HEK293 (cell line): ENCODE data around the gene CHKA.

Experiments
- CTCF ChIA-PET: fragments of 350-600 bp; formaldehyde crosslinking; extraction: SDS; loops from one replicate; lab custom pipeline; 2021; ENCODE audit warnings: antibody characterized with exemption; lab: Yijun Ruan, JAX
- POLR2A ChIA-PET: fragments of 300-600 bp; formaldehyde crosslinking; extraction: SDS; loops from one replicate; lab custom pipeline; 2020; ENCODE audit warnings: antibody characterized with exemption, inconsistent platforms; lab: Yijun Ruan, JAX
- H3K27ac ChIP-seq: fragments of 200-500 bp; sonication (Bioruptor generic); 2 replicates; pipeline ENCODE4 v1.5.1; 2014; ENCODE audit warnings: low read depth, low read length, control low read depth, inconsistent platforms; ENCODE audit errors: extremely low read depth
- H3K36me3 ChIP-seq, 2 experiments: fragments of 200-500 bp in 1 of 2; sonication (Bioruptor generic) in 1 of 2; 1 replicate in 1 of 2; 2 replicates in 1 of 2; pipeline ENCODE4 v1.5.1; 2014 to 2017; ENCODE audit warnings: inconsistent platforms in 2 of 2, low read length in 2 of 2; ENCODE audit not compliant: control insufficient read depth in 2 of 2, insufficient read depth in 1 of 2
- H3K4me1 ChIP-seq: fragments of 200-500 bp; sonication (Bioruptor generic); 2 replicates; pipeline ENCODE4 v1.5.1; 2014; ENCODE audit warnings: mild to moderate bottlenecking, low read length, inconsistent platforms; ENCODE audit not compliant: control insufficient read depth, insufficient read depth
- H3K4me3 ChIP-seq: 2 replicates; pipeline ENCODE4 v1.5.1; 2011; ENCODE audit warnings: low read depth, mild to moderate bottlenecking, control low read depth, low read length, moderate library complexity
- H3K9me3 ChIP-seq: fragments of 200-500 bp; sonication (Bioruptor generic); 2 replicates; pipeline ENCODE4 v1.5.1; 2014; ENCODE audit warnings: low read depth, low read length, inconsistent platforms; ENCODE audit not compliant: control insufficient read depth, insufficient read depth
- BCL11A ChIP-seq: fragments of 450-650 bp; formaldehyde crosslinking; IDR thresholded peaks from 2 replicates; pipeline ENCODE4 v1.5.1; 2016; ENCODE audit warnings: low read depth, missing biosample characterization, missing genetic modification characterization
- OVOL3 ChIP-seq: fragments of 450-650 bp; formaldehyde crosslinking; IDR thresholded peaks from 2 replicates; pipeline ENCODE4 v1.5.1; 2016; ENCODE audit warnings: missing biosample characterization, missing genetic modification characterization
- PBX3 ChIP-seq: sonication (generic); formaldehyde crosslinking; IDR thresholded peaks from 2 replicates; pipeline ENCODE4 v1.8.1; 2022; ENCODE audit warnings: mild to moderate bottlenecking, moderate library complexity, missing genetic modification reagents
- SALL2 ChIP-seq: fragments of 450-650 bp; formaldehyde crosslinking; IDR thresholded peaks from 2 replicates; pipeline ENCODE4 v1.5.0; 2017; ENCODE audit warnings: missing biosample characterization, mild to moderate bottlenecking, missing genetic modification characterization, borderline replicate concordance
- ZFHX2 ChIP-seq: fragments of 450-650 bp; formaldehyde crosslinking; conservative IDR thresholded peaks from 2 replicates; pipeline ENCODE4 v1.5.1; 2016; ENCODE audit warnings: missing biosample characterization, missing genetic modification characterization
- ZNF10 ChIP-seq: fragments of 450-650 bp; formaldehyde crosslinking; IDR thresholded peaks from 2 replicates; pipeline ENCODE4 v1.5.1; 2017; ENCODE audit warnings: missing biosample characterization, missing genetic modification characterization
- ZNF133 ChIP-seq: fragments of 450-650 bp; formaldehyde crosslinking; IDR thresholded peaks from 2 replicates; pipeline ENCODE4 v1.5.1; 2016; ENCODE audit warnings: missing biosample characterization, missing genetic modification characterization
- ZNF174 ChIP-seq: fragments of 450-650 bp; formaldehyde crosslinking; IDR thresholded peaks from 2 replicates; pipeline ENCODE4 v1.5.0; 2017; ENCODE audit warnings: missing biosample characterization, mild to moderate bottlenecking, missing genetic modification characterization
- ZNF214 ChIP-seq: fragments of 450-650 bp; formaldehyde crosslinking; IDR thresholded peaks from 2 replicates; pipeline ENCODE4 v1.5.1; 2017; ENCODE audit warnings: missing biosample characterization, mild to moderate bottlenecking, missing genetic modification characterization, borderline replicate concordance
- ZNF274 ChIP-seq, 2 experiments: fragments of 200-500 bp in 1 of 2; fragments of 450-650 bp in 1 of 2; sonication (Bioruptor generic) in 1 of 2; formaldehyde crosslinking in 1 of 2; IDR thresholded peaks; 2 replicates each; pipeline versions ENCODE4 v1.5.1 to v1.6.1; 2014 to 2016; ENCODE audit warnings: borderline replicate concordance in 1 of 2, inconsistent platforms in 1 of 2, low read length in 1 of 2, missing biosample characterization in 1 of 2, missing genetic modification characterization in 1 of 2
- ZNF302 ChIP-seq: fragments of 450-650 bp; formaldehyde crosslinking; IDR thresholded peaks from 2 replicates; pipeline ENCODE4 v1.5.1; 2016; ENCODE audit warnings: missing biosample characterization, missing genetic modification characterization, low read depth
- ZNF366 ChIP-seq: fragments of 450-650 bp; formaldehyde crosslinking; conservative IDR thresholded peaks from 2 replicates; pipeline ENCODE4 v1.5.1; 2016; ENCODE audit warnings: missing biosample characterization, missing genetic modification characterization
- ZNF37A ChIP-seq: fragments of 450-650 bp; IDR thresholded peaks from 2 replicates; pipeline ENCODE4 v1.5.1; 2018; ENCODE audit warnings: missing biosample characterization, missing genetic modification characterization
- ZNF391 ChIP-seq: fragments of 450-650 bp; formaldehyde crosslinking; IDR thresholded peaks from 2 replicates; pipeline ENCODE4 v1.5.1; 2016; ENCODE audit warnings: low read depth, missing biosample characterization, missing genetic modification characterization, borderline replicate concordance
- ZNF449 ChIP-seq: fragments of 450-650 bp; formaldehyde crosslinking; IDR thresholded peaks from 2 replicates; pipeline ENCODE4 v1.5.1; 2017; ENCODE audit warnings: missing biosample characterization, mild to moderate bottlenecking, missing genetic modification characterization, moderate library complexity
- ZNF549 ChIP-seq: fragments of 450-650 bp; IDR thresholded peaks from 2 replicates; pipeline ENCODE4 v1.5.1; 2018; ENCODE audit warnings: missing biosample characterization, missing genetic modification characterization, mild to moderate bottlenecking, inconsistent platforms, moderate library complexity
- ZNF571 ChIP-seq: fragments of 450-650 bp; formaldehyde crosslinking; IDR thresholded peaks from 2 replicates; pipeline ENCODE4 v1.5.0; 2017; ENCODE audit warnings: missing biosample characterization, missing genetic modification characterization
- ZNF596 ChIP-seq: fragments of 450-650 bp; IDR thresholded peaks from 2 replicates; pipeline ENCODE4 v1.5.0; 2018; ENCODE audit warnings: missing biosample characterization, mild to moderate bottlenecking, missing genetic modification characterization, moderate library complexity
- ZSCAN23 ChIP-seq: fragments of 450-650 bp; formaldehyde crosslinking; IDR thresholded peaks from 2 replicates; pipeline ENCODE4 v1.5.1; 2016; ENCODE audit warnings: missing biosample characterization, missing genetic modification characterization
- TF ChIP-seq, protein P1 (sequence below): fragments of 450-650 bp; formaldehyde crosslinking; IDR thresholded peaks from 2 replicates; pipeline ENCODE4 v1.5.1; 2016; ENCODE audit warnings: missing biosample characterization, missing genetic modification characterization
- TF ChIP-seq, protein P2 (sequence below): fragments of 450-650 bp; formaldehyde crosslinking; IDR thresholded peaks from 2 replicates; pipeline ENCODE4 v1.5.1; 2016; ENCODE audit warnings: missing biosample characterization, missing genetic modification characterization

Gene CHKA

DNA sequence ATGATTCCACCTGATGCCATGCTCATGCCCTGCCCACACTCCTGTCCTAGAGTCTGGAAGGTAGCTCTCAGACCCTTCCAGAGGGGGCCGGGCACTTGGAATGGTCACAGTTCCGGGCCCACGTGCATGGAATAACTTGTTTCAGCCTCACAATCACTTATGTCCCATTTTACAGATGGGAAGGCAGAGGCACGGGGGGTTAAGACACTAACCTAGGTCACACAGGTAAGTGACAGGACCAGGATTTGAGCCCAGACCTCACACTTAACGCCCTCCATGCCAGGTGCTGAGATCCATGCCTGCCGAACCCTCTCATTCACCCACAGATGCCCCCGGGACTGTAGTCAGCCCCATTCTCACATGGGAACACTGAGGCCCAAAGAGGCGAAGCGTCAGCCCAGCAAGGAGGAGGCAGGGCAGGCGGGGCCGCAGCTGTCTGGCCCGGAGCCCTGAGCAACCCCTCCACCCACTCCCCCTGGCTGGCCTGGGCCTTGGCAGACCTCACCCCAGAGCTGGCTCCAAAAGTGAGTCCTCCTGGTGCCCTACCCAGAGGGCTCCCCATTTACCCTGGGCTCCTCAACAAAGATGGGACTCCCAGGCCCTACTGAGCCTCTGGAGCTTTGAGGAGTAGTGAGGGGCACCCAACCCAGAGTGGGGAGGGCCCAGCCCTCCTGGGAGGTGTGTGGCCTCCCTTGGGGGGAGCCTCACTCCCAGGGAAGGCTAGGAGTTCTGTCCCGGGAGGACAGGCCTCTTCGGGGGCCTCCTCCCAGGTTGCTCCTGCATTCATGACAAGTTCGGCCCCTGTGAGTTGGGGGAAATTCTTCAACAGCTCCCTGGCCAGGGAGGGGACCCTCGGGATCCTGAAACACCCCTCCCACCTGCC lies 113.4 kb downstream of the CHKA start:
- Histone ChIP-seq H3K36me3 (no peaks in the 10 kb centered on the region), H3K27ac (no peak overlapping the region), H3K9me3 (no peaks in the 10 kb centered on the region), H3K4me1 (no peaks in the 10 kb centered on the region), H3K4me3 (no peak overlapping the region)
- POLR2A ChIA-PET, result interaction anchor here (1.0 kb wide), 1 partner anchor 15 kb away, joined by 3 read pairs; no protein-coding TSS in a partner anchor
- no peak for TF ChIP-seq ZNF174 (tag by site-specific recombination)
- no peak for TF ChIP-seq ZFHX2 (tag by site-specific recombination)
- no peak for TF ChIP-seq ZSCAN23
- TF ChIP-seq, protein P1, sequence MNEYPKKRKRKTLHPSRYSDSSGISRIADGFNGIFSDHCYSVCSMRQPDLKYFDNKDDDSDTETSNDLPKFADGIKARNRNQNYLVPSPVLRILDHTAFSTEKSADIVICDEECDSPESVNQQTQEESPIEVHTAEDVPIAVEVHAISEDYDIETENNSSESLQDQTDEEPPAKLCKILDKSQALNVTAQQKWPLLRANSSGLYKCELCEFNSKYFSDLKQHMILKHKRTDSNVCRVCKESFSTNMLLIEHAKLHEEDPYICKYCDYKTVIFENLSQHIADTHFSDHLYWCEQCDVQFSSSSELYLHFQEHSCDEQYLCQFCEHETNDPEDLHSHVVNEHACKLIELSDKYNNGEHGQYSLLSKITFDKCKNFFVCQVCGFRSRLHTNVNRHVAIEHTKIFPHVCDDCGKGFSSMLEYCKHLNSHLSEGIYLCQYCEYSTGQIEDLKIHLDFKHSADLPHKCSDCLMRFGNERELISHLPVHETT (tag by site-specific recombination), result no peak
- no peak for TF ChIP-seq ZNF366 (tag by site-specific recombination)
- TF ChIP-seq ZNF571 (tag by site-specific recombination), result no peak
- TF ChIP-seq ZNF302, result no peak
- TF ChIP-seq ZNF391 (tag by site-specific recombination), result no peak
- TF ChIP-seq ZNF214 (tag by site-specific recombination), result no peak
- no peak for TF ChIP-seq ZNF549 (tag by site-specific recombination)
- CTCF ChIA-PET, result interaction anchor here (1.9 kb wide), 1 partner anchor 201 kb away, joined by 7 read pairs; no protein-coding TSS in a partner anchor

DNA sequence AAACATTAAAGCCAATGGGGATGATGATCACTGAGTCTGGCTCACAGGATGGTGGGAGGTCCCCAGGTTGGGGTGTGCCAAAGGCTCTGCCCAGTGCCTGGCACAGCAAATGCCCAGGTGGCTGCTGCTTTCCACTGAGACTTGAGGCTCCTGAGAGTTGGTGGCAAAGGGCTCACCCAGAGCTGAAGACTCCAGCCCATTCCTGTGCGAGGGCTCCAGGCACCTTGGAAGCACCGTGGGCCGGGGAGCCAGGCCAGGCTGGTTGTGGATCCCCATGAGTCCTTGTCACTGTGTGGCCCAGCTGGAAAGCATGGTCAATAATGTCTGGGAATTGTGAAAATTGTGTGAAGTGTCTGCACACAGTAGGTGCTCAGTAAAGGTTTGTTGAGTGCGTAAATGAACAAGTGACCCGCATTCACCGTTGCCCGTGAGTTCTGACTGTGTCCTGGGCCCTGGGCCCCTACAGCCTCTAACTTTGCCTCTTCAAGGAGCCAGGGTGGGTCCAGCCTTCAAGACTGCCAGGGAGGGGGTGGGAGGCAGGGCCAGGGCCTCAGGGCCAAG lies 114.5 kb downstream of the CHKA start:
- H3K27ac ChIP-seq, result no peak overlapping the region
- ChIA-PET CTCF (no interaction called here), POLR2A (no interaction called here)
- no peaks in the 10 kb centered on the region for H3K36me3 ChIP-seq
- no peaks in the 10 kb centered on the region for H3K9me3 ChIP-seq
- TF ChIP-seq ZNF449 (tag by site-specific recombination) (no peak), ZNF596 (no peak), PBX3 (CRISPR knock-in tag) (no peak), ZNF274 (IDR thresholded peaks at IDR 0.05; ENCODE audit: low read length) (no peak), ZNF274 (tag by site-specific recombination; IDR thresholded peaks at IDR 0.05; ENCODE audit: borderline replicate concordance) (no peak), OVOL3 (tag by site-specific recombination) (no peak), ZNF10 (tag by site-specific recombination) (no peak), ZNF133 (no peak), ZNF37A (tag by site-specific recombination) (no peak), SALL2 (tag by site-specific recombination) (no peak), BCL11A (tag by site-specific recombination) (no peak)
- TF ChIP-seq, protein P1 (tag by site-specific recombination), result no peak
- TF ChIP-seq, protein P2, sequence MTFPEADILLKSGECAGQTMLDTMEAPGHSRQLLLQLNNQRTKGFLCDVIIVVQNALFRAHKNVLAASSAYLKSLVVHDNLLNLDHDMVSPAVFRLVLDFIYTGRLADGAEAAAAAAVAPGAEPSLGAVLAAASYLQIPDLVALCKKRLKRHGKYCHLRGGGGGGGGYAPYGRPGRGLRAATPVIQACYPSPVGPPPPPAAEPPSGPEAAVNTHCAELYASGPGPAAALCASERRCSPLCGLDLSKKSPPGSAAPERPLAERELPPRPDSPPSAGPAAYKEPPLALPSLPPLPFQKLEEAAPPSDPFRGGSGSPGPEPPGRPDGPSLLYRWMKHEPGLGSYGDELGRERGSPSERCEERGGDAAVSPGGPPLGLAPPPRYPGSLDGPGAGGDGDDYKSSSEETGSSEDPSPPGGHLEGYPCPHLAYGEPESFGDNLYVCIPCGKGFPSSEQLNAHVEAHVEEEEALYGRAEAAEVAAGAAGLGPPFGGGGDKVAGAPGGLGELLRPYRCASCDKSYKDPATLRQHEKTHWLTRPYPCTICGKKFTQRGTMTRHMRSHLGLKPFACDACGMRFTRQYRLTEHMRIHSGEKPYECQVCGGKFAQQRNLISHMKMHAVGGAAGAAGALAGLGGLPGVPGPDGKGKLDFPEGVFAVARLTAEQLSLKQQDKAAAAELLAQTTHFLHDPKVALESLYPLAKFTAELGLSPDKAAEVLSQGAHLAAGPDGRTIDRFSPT (tag by site-specific recombination), result no peak
- TF ChIP-seq, all 188 proteins: peak for 0
- Histone ChIP-seq H3K4me3 (no peak overlapping the region), H3K4me1 (no peaks in the 10 kb centered on the region; the same call in 1 of the 2 replicates)
